NT2/D1 (cell line): ENCODE data around the gene MMRN2.

ENCODE experiments used
- SUZ12 ChIP-seq: IDR thresholded peaks from 2 replicates; pipeline ENCODE4 v1.6.1; 2011; ENCODE audit not compliant: insufficient read length, insufficient read depth; ENCODE audit errors: extremely low read depth
- ZNF274 ChIP-seq: IDR thresholded peaks from 2 replicates; pipeline ENCODE4 v1.6.1; 2011; ENCODE audit warnings: mild to moderate bottlenecking, low read depth, low read length

DNA sequence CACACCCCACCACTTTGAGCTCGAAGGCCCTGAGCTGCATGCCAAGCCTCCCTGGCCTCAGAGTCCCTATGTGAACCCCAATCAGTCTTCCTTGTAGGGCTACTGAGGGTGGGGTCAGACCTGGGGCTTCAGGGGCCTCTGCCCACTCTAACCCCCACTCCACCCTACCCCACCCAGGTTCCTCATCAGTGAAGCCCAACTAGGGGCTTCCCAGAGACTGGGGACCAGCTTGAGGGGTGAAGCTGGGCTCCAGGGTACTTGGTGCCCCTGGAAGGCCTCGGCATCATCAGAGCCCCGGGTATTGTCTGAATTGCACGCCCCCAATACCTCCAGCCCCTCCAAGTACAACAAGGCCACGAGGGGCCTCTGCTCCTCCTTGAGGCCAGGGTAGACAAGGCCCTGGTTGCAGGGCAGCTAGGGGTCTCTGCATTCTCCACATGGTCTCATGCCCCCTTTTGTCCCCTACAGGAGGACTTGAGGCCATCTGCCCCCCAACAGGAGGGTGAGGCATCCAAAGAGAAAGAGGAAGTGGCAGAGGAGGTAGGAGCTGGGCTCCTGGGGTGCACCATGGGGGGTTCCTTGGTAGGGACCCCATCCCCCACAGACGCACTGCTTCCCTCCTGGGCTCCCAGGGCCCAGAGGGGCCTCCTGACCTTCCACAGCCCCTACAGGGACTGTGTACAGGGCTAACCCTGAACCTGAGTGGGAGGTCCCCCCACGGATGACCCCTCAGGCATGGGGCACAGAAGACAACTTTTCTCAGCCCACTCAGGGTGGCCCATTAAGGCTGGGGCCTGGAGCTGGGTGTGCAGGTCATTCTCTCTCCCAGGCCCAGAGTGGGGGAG is 4.9 kb upstream of the MMRN2 start:
- TF ChIP-seq ZNF274 (no peak), SUZ12 (no peak)
